Panc1 (cell line): ENCODE data around the gene LINC01488.

ENCODE experiments used
- POLR2AphosphoS5 ChIP-seq: IDR thresholded peaks from 2 replicates; pipeline ENCODE4 v1.6.1; 2012; ENCODE audit warnings: mild to moderate bottlenecking, low read depth, low read length, moderate library complexity
- REST ChIP-seq, 2 experiments: IDR thresholded peaks; 2 replicates each; pipeline ENCODE4 v1.6.1; 2011 to 2012; ENCODE audit warnings: low read depth in 2 of 2, control low read depth in 1 of 2, low read length in 1 of 2, mild to moderate bottlenecking in 1 of 2, moderate library complexity in 1 of 2; ENCODE audit not compliant: insufficient read depth in 1 of 2
- SIN3A ChIP-seq: IDR thresholded peaks from 2 replicates; pipeline ENCODE4 v1.6.1; 2012; ENCODE audit warnings: low read depth, mild to moderate bottlenecking, low read length, moderate library complexity, borderline replicate concordance; ENCODE audit not compliant: insufficient read depth
- TF ChIP-seq, protein P1 (sequence below): fragments of 450-650 bp; IDR thresholded peaks from 2 replicates; pipeline ENCODE4 v1.5.1; 2017; ENCODE audit warnings: mild to moderate bottlenecking

- TF ChIP-seq SIN3A: no peak
- TF ChIP-seq, protein P1, sequence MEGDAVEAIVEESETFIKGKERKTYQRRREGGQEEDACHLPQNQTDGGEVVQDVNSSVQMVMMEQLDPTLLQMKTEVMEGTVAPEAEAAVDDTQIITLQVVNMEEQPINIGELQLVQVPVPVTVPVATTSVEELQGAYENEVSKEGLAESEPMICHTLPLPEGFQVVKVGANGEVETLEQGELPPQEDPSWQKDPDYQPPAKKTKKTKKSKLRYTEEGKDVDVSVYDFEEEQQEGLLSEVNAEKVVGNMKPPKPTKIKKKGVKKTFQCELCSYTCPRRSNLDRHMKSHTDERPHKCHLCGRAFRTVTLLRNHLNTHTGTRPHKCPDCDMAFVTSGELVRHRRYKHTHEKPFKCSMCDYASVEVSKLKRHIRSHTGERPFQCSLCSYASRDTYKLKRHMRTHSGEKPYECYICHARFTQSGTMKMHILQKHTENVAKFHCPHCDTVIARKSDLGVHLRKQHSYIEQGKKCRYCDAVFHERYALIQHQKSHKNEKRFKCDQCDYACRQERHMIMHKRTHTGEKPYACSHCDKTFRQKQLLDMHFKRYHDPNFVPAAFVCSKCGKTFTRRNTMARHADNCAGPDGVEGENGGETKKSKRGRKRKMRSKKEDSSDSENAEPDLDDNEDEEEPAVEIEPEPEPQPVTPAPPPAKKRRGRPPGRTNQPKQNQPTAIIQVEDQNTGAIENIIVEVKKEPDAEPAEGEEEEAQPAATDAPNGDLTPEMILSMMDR: no peak
- TF ChIP-seq POLR2AphosphoS5: no peak
- no peak for TF ChIP-seq REST (IDR thresholded peaks at IDR 0.05; ENCODE audit: insufficient read depth in 1 of 2, low read depth in 2 of 2, low read length in 1 of 2)
Measured at GRCh38 chr11:69526453-69526810, 45.0 kb downstream of the LINC01488 start.
